ENCODE results near the gene THBS1.

The THBS1 gene

GRCh38 chr15:39641191-39641889, 60.5 kb downstream of the THBS1 start:
- DNase-seq, result no peak

DNA sequence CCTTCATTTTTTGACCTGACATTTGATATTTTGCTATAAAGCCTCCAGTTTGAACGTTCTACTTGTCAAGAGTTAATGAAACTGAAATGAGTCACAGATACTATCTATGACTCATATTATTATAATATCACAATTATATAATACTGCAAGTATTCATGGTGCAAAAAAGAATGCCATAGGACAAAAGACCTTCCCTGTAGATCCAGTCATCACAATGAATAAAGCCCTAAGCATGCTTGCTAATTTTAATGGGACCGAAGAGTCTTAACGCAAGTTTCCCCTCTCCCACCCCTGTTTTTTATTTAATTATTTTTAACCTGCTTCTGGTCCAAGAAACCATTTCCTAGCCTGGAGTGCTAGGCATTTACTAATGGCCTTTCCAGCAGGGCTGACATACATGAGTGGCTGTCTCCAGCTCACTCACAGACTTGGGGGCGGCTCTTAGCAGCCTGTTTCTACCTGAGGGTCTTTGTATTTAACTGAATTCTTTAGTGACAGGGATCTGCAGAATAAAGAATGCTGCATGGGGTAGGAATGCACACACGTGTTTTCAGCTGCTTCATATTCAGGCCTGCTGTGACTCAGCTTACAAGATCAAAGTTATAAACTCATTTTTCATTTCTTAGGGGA, 61.2 kb downstream of the THBS1 start:
- no peak for DNase-seq

GRCh38 chr15:39643727-39644126, 62.8 kb downstream of the THBS1 start:
- no peak for DNase-seq

GRCh38 chr15:39644136-39644535, 63.3 kb downstream of the THBS1 start:
- no peak for DNase-seq

DNA sequence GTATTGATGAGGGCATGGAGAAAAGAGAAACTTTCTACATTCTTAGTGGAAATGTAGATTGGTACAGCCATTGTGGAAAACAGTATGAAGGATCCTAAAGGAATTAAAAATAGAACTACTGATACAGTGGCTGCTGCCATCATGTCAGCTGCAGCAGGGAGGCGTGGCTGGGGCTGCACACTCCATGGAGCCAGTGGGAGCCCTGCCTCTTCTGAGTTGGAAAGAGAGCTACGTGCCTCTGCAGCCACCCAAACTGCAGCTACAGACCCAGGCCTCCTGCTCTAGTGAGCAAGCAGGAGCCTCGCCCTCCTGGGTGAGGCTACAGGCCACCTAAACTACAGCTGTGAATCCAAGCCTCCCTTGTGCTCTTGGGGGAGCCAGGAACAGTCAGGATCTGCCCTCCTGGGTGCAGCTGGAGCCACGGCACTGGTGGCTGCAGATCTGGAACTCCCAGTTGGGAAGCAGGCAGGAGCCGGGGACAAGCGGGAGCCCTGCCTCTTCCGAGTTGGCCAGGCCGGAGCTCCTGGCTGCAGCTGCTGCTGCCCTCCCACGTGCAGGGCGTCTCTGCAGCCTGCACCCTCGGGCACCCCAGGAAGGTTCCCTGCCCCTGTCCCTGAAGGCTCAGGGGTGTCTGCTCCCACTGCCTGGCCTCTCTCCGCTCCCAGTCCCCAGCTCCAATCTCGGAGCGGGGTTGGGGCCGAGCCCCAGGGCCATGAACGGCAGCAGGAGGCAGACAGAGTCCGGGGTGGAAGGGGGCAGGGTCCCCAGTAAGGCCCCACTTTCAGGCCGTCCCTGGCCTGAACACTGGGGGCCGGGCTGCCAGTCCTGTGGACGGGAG, 64.5 kb downstream of the THBS1 start:
- no peak for DNase-seq

GRCh38 chr15:39645976-39646257, 65.0 kb downstream of the THBS1 start:
- DNase-seq, result no peak

DNA sequence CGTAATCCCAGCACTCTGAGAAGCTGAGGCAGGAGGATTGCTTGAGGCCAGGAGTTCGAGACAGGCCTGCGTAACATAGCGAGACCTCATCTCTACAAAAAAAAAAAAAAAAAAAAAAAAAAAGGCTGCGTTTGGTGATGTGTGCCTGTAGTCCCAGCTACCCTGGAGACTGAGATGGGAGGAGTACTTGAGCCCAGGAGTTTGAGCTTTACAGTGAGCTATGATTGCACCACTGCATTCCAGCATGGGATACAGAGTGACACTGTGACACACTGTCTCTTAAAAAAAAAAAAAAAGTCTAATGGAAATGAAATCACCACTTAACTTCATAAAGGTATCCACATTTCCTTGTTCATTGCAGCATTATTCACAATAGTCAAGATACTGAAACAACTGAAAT, 65.5 kb downstream of the THBS1 start:
- DNase-seq, result no peak
